DMS 273 (cell line): ENCODE data around the gene DOCK10.
"Not testable (repeated sequence)": the region's sequence is repeated elsewhere in the genome, so short reads cannot be mapped to it uniquely, and the experiment has no call there.

Experiments used
- DNase-seq: peaks from one replicate; lab custom pipeline; 2025; ENCODE audit not compliant: unreplicated experiment; lab: John Stamatoyannopoulos, UW

The DOCK10 gene

DNA sequence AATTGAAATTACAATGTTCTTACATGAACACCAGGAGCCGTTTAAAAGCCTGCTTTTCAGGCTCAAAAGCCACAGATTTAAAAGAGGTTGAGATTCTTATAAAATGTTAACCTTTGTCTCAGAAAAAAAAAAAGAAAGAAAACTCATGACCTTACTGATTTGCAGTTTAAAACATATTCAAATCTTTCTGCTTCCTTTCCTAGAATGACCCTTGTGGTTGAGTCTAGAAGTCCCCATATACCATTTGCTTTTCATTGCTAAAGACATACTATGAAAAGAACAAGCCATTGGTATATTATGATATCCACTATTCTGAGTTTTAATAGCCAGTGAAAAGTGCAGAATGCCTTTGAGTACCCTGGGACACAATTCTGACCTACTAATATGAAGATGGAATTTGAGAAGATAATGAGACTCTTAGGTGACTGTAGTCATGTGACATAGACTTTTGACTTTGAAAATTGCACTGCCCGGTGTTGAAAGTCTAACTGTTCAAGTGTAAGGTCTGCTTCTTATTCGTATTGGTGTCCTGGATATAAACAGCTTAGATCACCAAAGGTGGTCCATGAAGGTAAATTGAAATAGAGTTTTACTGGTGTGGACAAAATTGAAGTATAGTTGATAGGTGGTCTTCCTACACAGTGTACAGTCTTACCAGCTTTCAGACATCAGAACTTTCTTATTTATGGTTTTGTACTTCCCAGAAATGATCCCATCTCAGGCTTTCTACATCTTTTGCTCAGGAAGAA lies 117.0 kb downstream of the DOCK10 start:
- no peak for DNase-seq

- DNase-seq, result no peak
These were observed 117.6 kb downstream of the DOCK10 start for GRCh38 chr2:224924631-224925030.

DNA sequence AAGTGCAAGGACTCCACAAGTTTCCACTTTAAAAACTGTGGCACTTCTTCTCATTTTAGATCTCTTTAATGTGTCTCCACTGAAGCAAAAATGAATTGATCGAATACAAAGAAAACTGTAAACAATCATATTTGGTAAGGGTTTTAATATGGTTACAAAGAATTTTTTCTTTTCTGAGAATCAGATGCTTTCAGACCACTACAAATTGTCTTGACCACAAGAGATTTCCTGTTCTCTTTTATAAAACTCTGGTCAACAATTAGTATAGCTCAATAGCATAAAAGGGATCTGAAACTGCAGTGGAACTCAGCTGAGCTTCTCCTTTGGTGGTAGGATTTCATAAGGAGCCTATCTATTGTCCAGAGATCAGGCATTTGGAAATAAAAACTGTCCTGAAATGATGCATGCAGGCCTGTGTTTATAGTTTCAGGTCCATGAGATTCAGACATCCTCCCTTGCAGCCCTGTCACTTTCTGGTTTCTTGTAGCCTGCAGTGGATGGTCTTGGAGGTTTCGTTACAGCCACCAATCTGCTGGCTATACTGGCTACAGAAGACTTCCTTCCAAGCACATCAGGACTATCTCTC lies 120.0 kb downstream of the DOCK10 start:
- no peak for DNase-seq

- no peak for DNase-seq
These were observed 122.7 kb downstream of the DOCK10 start for GRCh38 chr2:224919472-224920110.

DNA sequence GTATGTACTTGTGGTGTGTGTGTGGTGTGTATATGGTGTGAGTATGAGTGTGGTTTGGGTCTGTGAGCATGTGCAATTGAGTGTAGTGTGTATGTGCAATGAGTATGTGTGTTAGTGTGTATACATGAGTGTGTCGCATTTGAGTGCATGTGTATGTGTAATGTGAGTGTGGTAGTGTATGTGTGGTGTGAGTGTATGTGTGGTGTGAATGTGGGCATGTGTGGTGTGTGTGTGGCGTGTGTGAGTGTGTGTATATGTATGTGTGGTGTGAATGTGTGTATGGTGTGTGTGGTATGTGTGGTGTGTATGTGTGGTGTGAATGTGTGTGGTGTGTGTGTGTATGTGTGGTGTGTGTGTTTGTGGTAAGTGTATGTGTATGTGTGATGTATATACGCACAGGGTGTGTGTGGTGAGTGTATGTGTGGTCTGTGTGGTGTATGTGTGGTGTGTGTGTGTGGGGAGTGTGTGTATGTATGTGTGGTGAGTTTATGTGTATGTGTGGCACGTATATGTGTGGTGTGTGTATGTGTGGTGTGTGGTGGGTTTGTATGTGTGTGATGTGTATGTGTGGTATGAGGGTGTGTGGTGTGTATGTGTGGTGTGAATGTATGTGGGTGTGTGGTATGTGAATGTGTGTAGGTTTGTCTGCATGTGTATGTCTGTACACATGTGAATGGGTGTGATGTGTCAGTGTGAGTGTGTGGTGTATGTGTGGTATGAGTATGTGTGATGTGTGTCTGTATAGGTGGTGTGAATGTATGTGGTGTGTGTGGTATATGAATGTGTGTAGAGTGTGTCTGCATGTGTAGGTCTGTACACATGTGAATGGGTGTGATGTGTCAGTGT lies 123.4 kb downstream of the DOCK10 start:
- DNase-seq, result no peak

DNA sequence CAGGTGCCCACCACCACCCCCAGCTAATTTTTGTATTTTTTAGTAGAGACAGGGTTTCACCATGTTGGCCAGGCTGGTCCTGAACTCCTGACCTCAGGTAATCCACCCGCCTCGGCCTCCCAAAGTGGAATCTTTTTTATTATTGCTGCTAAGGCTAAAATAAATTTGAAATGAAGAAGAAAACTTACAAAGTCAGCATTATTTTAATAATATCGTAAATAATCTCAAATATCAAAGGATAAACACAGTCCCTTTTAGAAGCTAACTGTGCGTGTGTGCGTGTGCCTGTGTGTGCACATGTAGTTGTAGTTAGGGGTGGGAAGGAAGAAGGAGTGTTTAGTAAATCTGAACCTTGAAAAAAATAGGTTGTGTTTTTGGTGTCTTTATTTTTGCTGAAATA lies 125.0 kb downstream of the DOCK10 start:
- DNase-seq, result not testable (repeated sequence)

DNA sequence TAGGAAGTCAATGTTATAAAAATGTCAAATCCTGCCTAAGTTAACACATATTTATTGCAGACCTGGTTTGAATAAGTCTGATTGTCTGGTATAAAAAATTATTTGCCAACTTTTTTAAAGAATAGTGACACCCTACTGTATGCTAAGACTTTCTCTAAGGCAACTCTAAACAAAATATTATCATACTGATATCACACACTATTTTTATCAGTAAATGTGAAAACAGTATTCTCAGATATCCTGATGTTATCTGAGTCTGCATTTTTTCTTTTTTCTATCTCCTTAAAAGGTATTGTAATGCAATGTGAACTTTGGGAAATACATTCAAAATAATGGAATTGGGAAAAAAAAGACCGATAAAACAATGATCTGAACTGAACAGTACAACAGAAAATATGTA lies 127.1 kb downstream of the DOCK10 start:
- DNase-seq, result no peak

GRCh38 chr2:224910574-224910925 lies 131.7 kb downstream of the DOCK10 start:
- DNase-seq, result no peak

- peak; percentile 55 for DNase-seq
These were observed 132.2 kb downstream of the DOCK10 start for GRCh38 chr2:224909885-224910573.

DNA sequence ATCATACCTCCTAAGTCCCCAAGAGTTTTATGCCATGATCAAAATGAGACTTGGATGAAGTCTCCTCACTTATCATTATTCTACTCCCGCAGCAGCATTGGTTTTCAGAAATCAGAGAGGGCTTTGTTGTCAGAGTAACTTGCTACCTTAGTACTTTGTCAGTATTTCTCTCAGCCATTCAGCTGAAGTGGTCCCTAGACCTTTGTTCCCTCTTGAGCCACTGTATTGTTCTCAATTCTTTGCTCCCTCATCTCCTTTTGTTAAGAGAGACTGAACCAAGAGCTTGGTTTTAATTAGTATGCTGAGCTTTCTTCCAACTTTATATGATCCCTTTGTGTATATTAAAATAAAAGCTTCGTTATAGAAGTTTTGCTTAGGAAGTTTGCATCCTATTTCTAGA lies 133.4 kb downstream of the DOCK10 start:
- DNase-seq, result no peak

GRCh38 chr2:224904381-224904780 lies 137.9 kb downstream of the DOCK10 start:
- DNase-seq, result no peak

GRCh38 chr2:224903621-224904020 lies 138.6 kb downstream of the DOCK10 start:
- no peak for DNase-seq

DNA sequence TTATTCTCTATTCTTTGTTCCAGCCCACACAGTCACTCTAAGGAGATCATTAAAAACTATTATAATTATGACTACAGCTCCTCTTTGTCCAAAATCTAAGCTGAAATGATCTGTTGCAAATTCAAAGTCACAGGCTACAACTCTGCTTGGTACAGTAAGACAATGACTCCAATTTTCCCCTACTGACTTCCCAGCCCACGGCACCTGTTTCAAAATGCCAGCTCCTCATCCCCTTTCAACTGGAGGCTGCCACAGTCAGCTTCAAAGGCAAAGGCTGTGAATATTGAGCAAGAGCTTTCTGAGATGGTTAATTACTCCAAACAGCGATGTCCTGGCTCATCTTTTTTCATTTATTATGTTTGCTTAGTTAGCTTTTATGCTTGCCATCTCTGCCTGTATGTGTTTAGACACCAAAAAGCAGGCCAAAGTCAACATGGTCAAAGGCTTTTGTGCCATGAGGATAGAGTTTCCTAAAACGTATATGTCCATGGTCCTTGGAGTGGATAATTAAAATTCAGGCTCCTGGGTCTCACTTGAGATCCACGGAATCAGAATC lies 141.1 kb downstream of the DOCK10 start:
- DNase-seq, result no peak

- DNase-seq, result no peak
These were observed 146.9 kb downstream of the DOCK10 start for GRCh38 chr2:224895377-224895776.

DNA sequence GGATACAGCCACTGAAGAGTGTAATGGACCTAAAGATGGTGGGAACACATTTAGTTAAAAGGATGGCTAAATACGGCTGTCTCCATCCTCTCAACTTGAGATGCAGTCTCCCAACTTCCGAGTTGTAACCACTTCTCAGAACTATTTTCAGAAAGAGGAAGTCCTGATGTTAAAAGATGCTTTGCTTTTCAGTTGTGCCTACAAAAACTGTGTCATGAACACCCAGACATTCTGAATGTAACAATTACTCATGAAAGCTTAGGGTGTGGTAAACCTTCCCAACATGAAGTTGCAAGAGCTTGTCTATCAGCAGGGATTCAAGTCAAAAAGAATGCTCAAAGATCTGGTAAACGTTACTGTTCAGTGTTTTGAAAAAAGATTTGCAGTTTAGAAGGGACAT lies 147.9 kb downstream of the DOCK10 start:
- DNase-seq, result no peak

- DNase-seq, result no peak
These were observed 148.4 kb downstream of the DOCK10 start for GRCh38 chr2:224893848-224894247.

GRCh38 chr2:224892574-224893204 lies 149.6 kb downstream of the DOCK10 start:
- no peak for DNase-seq

DNA sequence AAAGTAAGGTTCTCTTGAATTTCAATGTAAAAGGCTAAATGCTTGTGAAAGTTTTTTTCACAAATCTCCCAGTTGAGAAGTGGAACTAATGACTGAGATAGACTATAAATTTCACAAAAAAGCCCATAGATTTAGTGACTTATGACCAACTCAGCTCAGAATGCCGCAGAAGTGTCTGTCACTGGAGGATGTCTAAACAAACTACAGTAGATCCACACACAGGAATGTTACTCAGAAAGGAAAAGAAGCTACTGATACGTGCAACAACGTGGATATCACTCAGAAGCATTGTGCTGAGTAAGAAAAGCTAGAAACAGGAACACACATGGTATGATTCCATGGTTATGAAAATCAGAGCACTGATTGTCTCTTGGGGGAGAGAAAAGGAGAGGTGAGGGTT lies 151.9 kb downstream of the DOCK10 start:
- no peak for DNase-seq

- no peak for DNase-seq
These were observed 155.1 kb downstream of the DOCK10 start for GRCh38 chr2:224887141-224887540.

DNA sequence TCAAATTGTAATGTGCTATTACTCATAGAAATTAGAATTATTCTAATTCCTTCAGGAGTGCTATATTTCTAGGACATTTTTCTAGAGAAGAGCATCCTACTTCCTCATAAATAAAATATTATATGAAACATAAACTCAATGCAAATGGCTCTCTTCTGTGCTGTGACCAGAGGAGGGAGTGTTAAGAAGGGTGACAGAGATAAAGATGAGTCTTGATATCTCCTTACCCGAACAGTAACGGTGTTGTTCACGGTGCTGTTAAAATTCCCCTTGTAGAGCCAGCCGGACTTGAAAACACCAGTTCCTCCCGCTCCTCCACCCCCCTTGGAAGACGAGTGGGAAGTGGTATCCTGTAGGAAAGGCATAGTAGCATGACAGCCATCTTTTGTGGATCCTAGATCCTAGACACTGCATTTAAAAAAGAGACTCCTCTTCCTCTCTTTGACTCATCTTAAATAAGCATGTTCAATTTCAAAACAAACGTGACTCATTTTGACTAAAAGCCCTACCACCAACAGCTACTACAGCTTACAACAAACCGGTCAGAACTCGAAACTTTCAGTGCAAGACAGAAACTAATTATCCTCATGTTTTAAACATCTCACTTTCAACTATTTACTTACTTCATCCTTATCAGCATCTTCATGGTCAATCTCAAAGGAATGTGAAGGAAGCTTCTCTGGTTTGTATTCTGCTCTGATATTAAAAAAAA lies 156.3 kb downstream of the DOCK10 start:
- no peak for DNase-seq
